ENCODE results near the gene DDX31. TPM values are rescaled to one million over a fixed set of nuclear protein-coding genes. Genes with fewer than 3 reads are reported as not detected.
A peak's percentile ranks its signal among the peaks of the same experiment; 100 is the strongest.

The DDX31 gene
- total and polyA plus RNA-seq, 2 experiments from 2014 or later: 7.3 to 13.1 TPM

GRCh38 chr9:132670457-132671391, 941 bp upstream of the DDX31 start, which contains the start of gene GTF3C4:
Gene GTF3C4, plus strand, starts transcription at chr9:132670464. Its CDS starts 135 bp downstream, at chr9:132670599.
- Histone ChIP-seq H3K4me2 (peak within 1 kb of the TSS; percentile 96), H3K79me2 (peaks cover 88% of the 10 kb centered on the region), H3K9me3 (ENCODE audit: low read depth) (no peaks in the 10 kb centered on the region), H3K36me3 (replicated peaks; ENCODE audit: insufficient read depth, low read depth) (no peaks in the 10 kb centered on the region), H3K4me3 (peak within 1 kb of the TSS; percentile 99), H3K9me2 (replicated peaks; ENCODE audit: insufficient read depth) (no peaks in the 10 kb centered on the region), H4K20me1 (ENCODE audit: insufficient read depth, poor library complexity, severe bottlenecking) (peaks cover 24% of the 10 kb centered on the region), H2AFZ (peak within 1 kb of the TSS; percentile 96), H3K27ac (peak within 1 kb of the TSS; percentile 99), H3K27me3 (no peaks in the 10 kb centered on the region), H3K4me1 (ENCODE audit: insufficient read depth) (peaks cover 24% of the 10 kb centered on the region)
- WGBS (ENCODE audit: low lambda C conversion rate, missing lambda C conversion rate): under 1% methylated on average over 49 of the region's 82 CpGs
- TF ChIP-seq EZH2phosphoT487 (IDR thresholded peaks at IDR 0.05; ENCODE audit: low read depth, severe bottlenecking, unreplicated experiment) (no peak), EZH2 (IDR thresholded peaks at IDR 0.05; ENCODE audit: borderline replicate concordance) (no peak), CTCF (IDR thresholded peaks at IDR 0.05; ENCODE audit: poor library complexity) (no peak)
- peak; percentile 59 for DNase-seq (ENCODE audit: low spot score)

DNA sequence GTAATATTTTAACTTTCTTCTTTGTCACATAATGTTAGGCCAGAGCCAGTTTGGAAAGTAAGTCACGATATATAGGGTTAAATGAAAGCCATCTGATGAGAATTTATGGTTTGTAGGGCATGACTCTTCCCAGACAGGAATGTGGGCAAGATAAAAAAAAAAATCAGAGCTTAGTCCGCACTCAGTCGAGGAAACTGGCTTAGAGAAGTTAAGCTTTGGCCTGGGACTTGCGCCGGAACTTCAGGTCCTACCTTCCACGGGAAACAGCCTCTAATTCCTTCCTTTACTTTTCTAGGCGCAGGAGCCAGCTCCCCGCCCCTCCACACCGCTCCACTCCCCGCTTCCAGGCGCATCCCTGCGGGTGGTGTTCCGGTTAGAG, 475 bp downstream of the DDX31 start:
- peaks cover 21% of the 10 kb centered on the region for H4K20me1 ChIP-seq (ENCODE audit: insufficient read depth, poor library complexity, severe bottlenecking)
- H3K27ac ChIP-seq: peak overlapping the region; percentile 99
- H3K27me3 ChIP-seq: no peaks in the 10 kb centered on the region
- no peaks in the 10 kb centered on the region for H3K9me3 ChIP-seq (ENCODE audit: low read depth)
- WGBS (ENCODE audit: low lambda C conversion rate, missing lambda C conversion rate): under 1% methylated on average over 13 of the region's 13 CpGs
- H3K4me2 ChIP-seq: peak overlapping the region; percentile 96
- H3K4me1 ChIP-seq (ENCODE audit: insufficient read depth): peaks cover 24% of the 10 kb centered on the region
- H3K79me2 ChIP-seq: peaks cover 88% of the 10 kb centered on the region
- H3K36me3 ChIP-seq (replicated peaks; ENCODE audit: insufficient read depth, low read depth): no peaks in the 10 kb centered on the region
- peak overlapping the region; percentile 96 for H2AFZ ChIP-seq
- DNase-seq (ENCODE audit: low spot score): peak; percentile 77
- no peaks in the 10 kb centered on the region for H3K9me2 ChIP-seq (replicated peaks; ENCODE audit: insufficient read depth)
- H3K4me3 ChIP-seq: peak overlapping the region; percentile 99
- TF ChIP-seq EZH2 (IDR thresholded peaks at IDR 0.05; ENCODE audit: borderline replicate concordance): no peak
- TF ChIP-seq EZH2phosphoT487 (IDR thresholded peaks at IDR 0.05; ENCODE audit: low read depth, severe bottlenecking, unreplicated experiment): no peak
- TF ChIP-seq CTCF (IDR thresholded peaks at IDR 0.05; ENCODE audit: poor library complexity): no peak

- no peak for TF ChIP-seq CTCF (IDR thresholded peaks at IDR 0.05; ENCODE audit: poor library complexity)
- TF ChIP-seq EZH2phosphoT487 (IDR thresholded peaks at IDR 0.05; ENCODE audit: low read depth, severe bottlenecking, unreplicated experiment): no peak
- no peak for TF ChIP-seq EZH2 (IDR thresholded peaks at IDR 0.05; ENCODE audit: borderline replicate concordance)
Observed at GRCh38 chr9:132663851-132664250, 5.9 kb downstream of the DDX31 start.

More at GRCh38 chr9:132663851-132664250, 5.9 kb downstream of the DDX31 start:
- no peaks in the 10 kb centered on the region for H3K27me3 ChIP-seq
- no peaks in the 10 kb centered on the region for H3K9me2 ChIP-seq (replicated peaks; ENCODE audit: insufficient read depth)
- H3K27ac ChIP-seq: no peak overlapping the region
- H2AFZ ChIP-seq: no peak overlapping the region
- no peaks in the 10 kb centered on the region for H3K36me3 ChIP-seq (replicated peaks; ENCODE audit: insufficient read depth, low read depth)
- WGBS (ENCODE audit: low lambda C conversion rate, missing lambda C conversion rate): 89% methylated on average over 2 of the region's 2 CpGs
- H3K4me1 ChIP-seq (ENCODE audit: insufficient read depth): peaks cover 6% of the 10 kb centered on the region
- no peaks in the 10 kb centered on the region for H3K9me3 ChIP-seq (ENCODE audit: low read depth)
- H3K79me2 ChIP-seq: peaks cover 66% of the 10 kb centered on the region
- H3K4me3 ChIP-seq: no peak overlapping the region
- no peak for DNase-seq (ENCODE audit: low spot score)
- peaks cover 4% of the 10 kb centered on the region for H4K20me1 ChIP-seq (ENCODE audit: insufficient read depth, poor library complexity, severe bottlenecking)
- no peak overlapping the region for H3K4me2 ChIP-seq

All from hepatocyte (in vitro differentiated cells).